OCI-M2 (cell line): ENCODE data around the gene NIPSNAP2.
"Not testable (repeated sequence)": the region's sequence is repeated elsewhere in the genome, so short reads cannot be mapped to it uniquely, and the experiment has no call there.

Experiments
- DNase-seq: peaks from one replicate; lab custom pipeline; 2025; ENCODE audit not compliant: unreplicated experiment; lab: John Stamatoyannopoulos, UW

NIPSNAP2 gene

DNA sequence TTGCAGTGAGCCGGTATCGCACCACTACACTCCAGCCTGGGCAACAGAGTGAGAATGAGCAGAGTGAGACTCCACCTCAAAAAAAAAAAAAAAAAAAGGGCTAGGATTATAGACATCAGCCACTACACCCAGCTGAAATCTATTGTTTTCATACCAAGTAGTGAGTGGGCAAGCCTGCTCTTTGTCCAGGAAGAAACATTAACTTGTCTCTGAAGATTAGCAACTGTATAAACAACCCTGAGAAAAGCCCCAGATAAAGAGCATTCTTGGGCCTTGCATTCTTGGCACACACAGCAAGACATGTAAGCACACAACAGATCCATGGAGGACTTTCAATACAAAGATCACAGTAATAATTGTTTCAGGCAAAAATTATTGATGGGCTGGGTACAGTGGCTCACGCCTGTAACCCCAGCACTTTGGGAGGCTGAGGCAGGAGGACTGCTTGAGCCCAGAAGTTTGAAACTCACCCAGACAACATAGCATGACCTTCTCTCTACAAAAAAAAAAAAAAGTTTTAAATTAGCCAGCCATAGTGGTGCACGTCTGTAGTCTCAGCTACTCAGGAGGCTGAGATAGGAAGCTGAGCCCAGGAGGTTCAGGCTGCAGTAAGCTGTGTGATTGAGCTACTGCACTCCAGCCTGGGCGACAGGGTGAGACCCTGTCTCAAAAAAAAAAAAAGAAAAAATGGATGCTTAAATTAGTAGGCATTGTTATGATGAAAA, 82.5 kb downstream of the NIPSNAP2 start:
- peak; percentile 35 for DNase-seq

DNA sequence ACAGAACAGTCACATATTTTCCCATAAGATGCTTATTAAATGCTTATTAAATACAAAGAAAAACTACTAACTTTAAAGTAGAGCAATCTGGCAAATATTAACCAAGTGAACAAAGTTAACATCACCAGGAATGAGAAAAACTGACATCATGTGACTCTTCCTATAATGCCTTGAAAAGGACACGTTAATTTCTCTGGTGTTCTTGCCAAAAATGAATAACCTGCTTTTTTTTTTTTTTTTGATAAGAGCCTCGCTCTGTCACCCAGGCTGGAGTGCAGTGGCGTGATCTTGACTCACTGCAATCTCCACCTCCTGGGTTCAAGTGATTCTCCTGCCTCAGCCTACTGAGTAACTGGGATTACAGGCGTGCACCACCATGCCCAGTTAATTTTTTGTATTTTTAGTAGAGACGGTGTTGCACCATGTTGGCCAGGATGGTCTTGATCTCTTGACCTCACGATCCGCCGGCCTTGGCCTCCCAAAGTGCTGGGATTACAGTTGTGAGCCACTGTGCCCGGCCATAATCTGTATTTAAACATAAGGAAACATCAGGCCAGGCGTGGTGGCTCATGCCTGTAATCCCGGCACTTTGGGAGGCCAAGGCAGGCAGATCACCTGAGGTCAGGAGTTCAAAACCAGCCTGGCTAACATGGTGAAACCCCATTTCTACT, 83.2 kb downstream of the NIPSNAP2 start:
- DNase-seq = not testable (repeated sequence)

DNA sequence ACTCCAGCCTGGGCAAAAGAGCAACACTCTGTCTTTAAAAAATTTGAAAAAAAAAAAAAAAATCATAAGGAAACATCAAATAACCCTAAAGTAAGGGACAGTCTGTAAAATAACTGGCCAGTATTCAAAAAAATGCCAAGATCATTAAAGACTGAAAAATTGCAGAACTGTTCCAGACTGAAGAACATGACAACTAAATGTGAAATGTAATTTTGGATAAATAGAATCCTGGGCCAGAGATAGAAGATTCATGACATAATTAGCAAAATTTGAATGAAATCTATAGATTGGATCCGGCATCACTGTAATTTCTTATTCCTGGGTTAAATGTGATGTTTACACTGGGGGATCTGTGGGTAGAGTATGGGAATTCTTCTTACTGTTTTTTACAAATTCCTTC, 83.9 kb downstream of the NIPSNAP2 start:
- no peak for DNase-seq

DNA sequence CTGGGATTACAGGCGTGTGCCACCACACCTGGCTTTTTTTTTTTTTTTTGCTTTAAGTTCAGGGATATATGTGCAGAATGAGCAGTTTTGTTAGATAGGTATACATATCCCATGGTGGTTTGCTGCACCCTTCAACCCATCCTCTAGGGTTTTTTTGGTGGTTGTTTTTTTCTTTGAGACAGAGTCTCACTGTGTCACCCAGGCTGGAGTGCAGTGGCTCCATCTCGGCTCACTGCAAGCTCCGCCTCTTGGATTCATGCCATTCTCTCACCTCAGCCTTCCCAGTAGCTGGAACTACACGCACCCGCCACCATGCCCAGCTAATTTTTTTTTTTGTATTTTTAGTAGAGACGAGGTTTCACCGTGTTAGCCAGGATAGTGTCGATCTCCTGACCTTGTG, 84.4 kb downstream of the NIPSNAP2 start:
- DNase-seq = not testable (repeated sequence)
